Immature natural killer cell (primary cell): ENCODE results near the gene TGFBR1. TPM values are rescaled to one million over a fixed set of nuclear protein-coding genes. Genes with fewer than 3 reads are reported as not detected.
"Not testable (repeated sequence)": the region's sequence is repeated elsewhere in the genome, so short reads cannot be mapped to it uniquely, and the experiment has no call there.

Source experiments
- DNase-seq, 3 donors: peaks; one replicate each; pipeline ENCODE4 v3.0.0; 2022; ENCODE audit warnings: mixed read lengths in 1 of 3
- H3K27ac Mint-ChIP-seq, 6 donors: one replicate each; pipeline ENCODE4 v1.8.0; 2020; ENCODE audit warnings: mixed read lengths in 6 of 6, mild to moderate bottlenecking in 5 of 6, inconsistent platforms in 4 of 6, moderate library complexity in 3 of 6
- H3K27me3 Mint-ChIP-seq, 3 donors: one replicate each; pipeline ENCODE4 v1.8.0; 2020 to 2021; ENCODE audit warnings: low read depth in 3 of 3, mild to moderate bottlenecking in 3 of 3, mixed read lengths in 3 of 3, moderate library complexity in 3 of 3, inconsistent platforms in 1 of 3
- H3K36me3 Mint-ChIP-seq, 3 donors: one replicate each; pipeline ENCODE4 v1.8.0; 2020; ENCODE audit warnings: mixed read lengths in 3 of 3, inconsistent platforms in 2 of 3, mild to moderate bottlenecking in 2 of 3
- H3K4me1 Mint-ChIP-seq, 2 donors: one replicate each; pipeline ENCODE4 v1.8.0; 2020; ENCODE audit warnings: inconsistent platforms in 2 of 2, mild to moderate bottlenecking in 2 of 2, mixed read lengths in 2 of 2, moderate library complexity in 1 of 2
- H3K4me3 Mint-ChIP-seq, 5 donors: one replicate each; pipeline ENCODE4 v1.8.0; 2020; ENCODE audit warnings: mild to moderate bottlenecking in 5 of 5, mixed read lengths in 5 of 5, inconsistent platforms in 3 of 5, moderate library complexity in 3 of 5
- H3K9me3 Mint-ChIP-seq, 6 donors: one replicate each; pipeline ENCODE4 v1.8.0; 2020; ENCODE audit warnings: mild to moderate bottlenecking in 6 of 6, mixed read lengths in 6 of 6, inconsistent platforms in 4 of 6, moderate library complexity in 3 of 6
- polyA plus RNA-seq, 3 donors: library from polyadenylated mRNA; unstranded; fragments of 300-500 nt; fragmentation: Illumina TruSeq; gene quantifications; one replicate each; pipeline ENCODE4 v1.2.3, GENCODE V29; 2021

Gene TGFBR1
- polyA plus RNA-seq, 3 donors from 2014 or later, result 34.2 to 71.0 (median 67.8) TPM

DNA sequence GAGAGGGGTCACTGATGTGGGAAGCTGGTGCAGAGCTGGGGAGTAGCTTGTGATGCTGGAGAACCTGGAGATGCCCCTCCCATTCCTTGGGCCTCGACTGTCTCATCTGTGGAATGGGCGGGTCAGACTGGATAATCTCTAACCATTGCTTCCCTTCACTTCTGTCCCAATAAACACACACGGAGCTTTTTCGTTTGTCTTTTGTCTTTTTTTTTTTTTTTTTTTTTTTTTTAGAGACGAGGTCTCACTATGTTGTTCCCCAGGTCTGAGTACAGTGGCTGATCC, 80.4 kb downstream of the TGFBR1 start:
- DNase-seq, result no peak
- peak overlapping the region in 1 of 5 donors; percentile 10 for H3K4me3 Mint-ChIP-seq
- H3K36me3 Mint-ChIP-seq, result no peaks in the 10 kb centered on the region
- peaks cover 21 to 33% of the 10 kb centered on the region in 2 donors for H3K4me1 Mint-ChIP-seq
- H3K27me3 Mint-ChIP-seq, result peaks cover 0 to 5% (median 2%) of the 10 kb centered on the region in 3 donors
- H3K27ac Mint-ChIP-seq, result peak overlapping the region in 2 of 6 donors; percentile 11 to 17
- no peaks in the 10 kb centered on the region for H3K9me3 Mint-ChIP-seq

DNA sequence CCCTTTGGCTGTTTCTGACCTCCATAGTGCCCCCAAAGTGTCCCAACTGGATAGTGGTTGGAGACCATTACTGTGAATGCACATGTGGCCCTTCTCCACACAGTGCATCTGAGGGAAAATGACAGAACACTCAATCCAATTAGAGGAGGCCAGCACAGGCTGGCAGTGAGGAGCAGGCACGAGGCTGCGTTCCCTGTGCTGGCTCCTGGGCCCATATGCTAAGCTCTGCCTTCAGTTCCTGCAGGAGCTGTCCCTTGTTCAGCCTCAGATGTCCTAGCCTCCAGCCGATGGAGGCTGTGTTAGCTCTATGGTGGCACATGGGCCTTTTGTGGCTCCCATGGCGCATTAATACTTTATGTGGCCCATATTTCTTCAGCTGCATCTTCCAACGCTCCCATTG, 81.0 kb downstream of the TGFBR1 start:
- no peak for DNase-seq
- H3K27ac Mint-ChIP-seq, result no peak overlapping the region
- H3K4me1 Mint-ChIP-seq, result peaks cover 21 to 27% of the 10 kb centered on the region in 2 donors
- no peak overlapping the region for H3K4me3 Mint-ChIP-seq
- no peaks in the 10 kb centered on the region for H3K9me3 Mint-ChIP-seq
- no peaks in the 10 kb centered on the region for H3K36me3 Mint-ChIP-seq
- peaks cover 0 to 5% (median 5%) of the 10 kb centered on the region in 3 donors for H3K27me3 Mint-ChIP-seq

DNA sequence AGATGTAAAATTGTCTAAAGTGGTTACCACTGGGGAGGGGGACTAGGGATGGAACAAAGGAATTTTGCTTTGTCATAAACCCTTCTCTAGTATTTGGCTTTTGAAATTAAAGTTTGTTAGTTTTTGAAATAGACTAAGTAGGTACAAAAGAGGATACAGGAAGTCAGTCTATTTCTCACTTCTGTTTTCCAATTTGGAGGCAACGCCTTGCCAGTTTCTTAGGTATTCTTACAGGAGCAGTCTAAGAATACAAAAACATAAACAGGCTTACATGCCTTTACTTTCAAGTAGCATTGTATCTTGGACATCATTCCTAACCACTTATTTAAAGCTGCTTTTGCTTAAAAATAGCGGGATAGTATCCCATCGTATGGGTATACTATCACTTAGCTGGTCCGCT, 82.4 kb downstream of the TGFBR1 start:
- no peak overlapping the region for H3K4me3 Mint-ChIP-seq
- DNase-seq, result no peak
- H3K27ac Mint-ChIP-seq, result no peak overlapping the region
- no peaks in the 10 kb centered on the region for H3K36me3 Mint-ChIP-seq
- H3K9me3 Mint-ChIP-seq, result no peaks in the 10 kb centered on the region
- H3K27me3 Mint-ChIP-seq, result peaks cover 0 to 5% (median 3%) of the 10 kb centered on the region in 3 donors
- peaks cover 14 to 15% of the 10 kb centered on the region in 2 donors for H3K4me1 Mint-ChIP-seq

DNA sequence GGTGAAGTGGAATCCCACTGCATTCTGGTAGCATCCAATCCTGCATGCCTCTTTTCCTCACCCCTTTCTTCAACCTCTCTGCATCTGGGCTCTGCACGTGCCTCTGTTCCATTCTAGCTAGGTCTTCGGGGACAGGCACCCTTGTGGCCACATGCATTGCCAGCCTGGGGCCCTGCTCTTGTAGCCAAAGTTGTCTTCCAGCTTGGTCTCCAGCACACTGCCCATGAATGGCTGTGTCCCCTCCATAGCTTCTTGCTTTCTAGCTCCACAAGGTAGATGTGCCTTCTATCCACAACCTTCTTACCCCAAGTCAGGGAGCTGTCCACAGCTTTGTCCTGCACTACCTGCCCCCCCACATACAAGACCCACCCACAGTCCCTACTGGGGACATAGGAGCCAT, 84.3 kb downstream of the TGFBR1 start:
- H3K4me3 Mint-ChIP-seq, result no peak overlapping the region
- DNase-seq, result no peak
- H3K27ac Mint-ChIP-seq, result no peak overlapping the region
- H3K27me3 Mint-ChIP-seq, result peaks cover 0 to 5% (median 3%) of the 10 kb centered on the region in 3 donors
- H3K36me3 Mint-ChIP-seq, result no peaks in the 10 kb centered on the region
- H3K4me1 Mint-ChIP-seq, result peaks cover 8 to 13% of the 10 kb centered on the region in 2 donors
- no peaks in the 10 kb centered on the region for H3K9me3 Mint-ChIP-seq

- H3K4me3 Mint-ChIP-seq, result no peak overlapping the region
- DNase-seq, result no peak
- H3K9me3 Mint-ChIP-seq, result no peaks in the 10 kb centered on the region
- H3K4me1 Mint-ChIP-seq, result peaks cover 0 to 5% of the 10 kb centered on the region in 2 donors
- H3K36me3 Mint-ChIP-seq, result no peaks in the 10 kb centered on the region
- H3K27me3 Mint-ChIP-seq, result peaks cover 0 to 5% (median 3%) of the 10 kb centered on the region in 3 donors
- no peak overlapping the region for H3K27ac Mint-ChIP-seq
Measured at GRCh38 chr9:99189887-99190596, 85.1 kb downstream of the TGFBR1 start.

DNA sequence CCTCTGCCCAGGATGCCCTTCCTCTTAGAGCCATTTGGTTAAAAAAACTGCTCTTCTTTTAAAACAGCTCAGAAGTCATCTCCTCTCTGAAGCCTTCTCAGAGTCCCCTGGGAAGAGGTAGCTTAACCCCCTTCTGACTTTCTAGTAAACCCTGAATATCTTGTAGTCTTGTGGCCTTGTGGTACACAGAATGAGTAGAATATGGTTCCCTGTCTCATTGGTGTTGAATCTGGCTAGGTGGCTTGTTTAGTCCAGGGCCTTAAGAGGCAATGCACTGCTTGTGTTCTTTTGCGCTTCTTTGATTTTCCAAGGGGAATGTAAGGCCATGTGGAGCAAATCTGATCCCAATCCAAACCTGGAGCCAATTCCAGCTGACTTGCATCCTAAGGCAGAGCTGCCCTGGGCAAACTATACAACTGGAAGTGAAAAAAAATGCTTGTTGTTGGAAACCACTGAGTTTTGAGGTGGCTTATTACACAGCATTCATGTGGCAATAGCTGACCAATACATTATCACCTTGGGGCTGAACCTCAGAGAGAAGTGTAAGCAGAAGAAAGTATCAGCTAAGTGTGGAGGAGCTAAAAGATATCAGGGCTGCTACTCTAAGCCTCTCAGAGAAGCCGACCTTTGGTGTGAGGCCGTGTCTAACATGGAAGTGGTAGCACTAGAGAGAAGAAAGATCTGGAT, 85.8 kb downstream of the TGFBR1 start:
- Mint-ChIP-seq H3K27ac (no peak overlapping the region), H3K9me3 (no peaks in the 10 kb centered on the region), H3K36me3 (no peaks in the 10 kb centered on the region), H3K4me3 (no peak overlapping the region), H3K4me1 (no peaks in the 10 kb centered on the region), H3K27me3 (peaks cover 0 to 5% (median 3%) of the 10 kb centered on the region in 3 donors)
- no peak for DNase-seq

- DNase-seq, result no peak
- Mint-ChIP-seq H3K27me3 (peaks cover 2 to 5% (median 3%) of the 10 kb centered on the region in 3 donors), H3K36me3 (no peaks in the 10 kb centered on the region), H3K4me3 (no peak overlapping the region), H3K27ac (no peak overlapping the region), H3K4me1 (no peaks in the 10 kb centered on the region), H3K9me3 (no peaks in the 10 kb centered on the region)
Measured at GRCh38 chr9:99192786-99193465, 88.0 kb downstream of the TGFBR1 start.

- Mint-ChIP-seq H3K27me3 (peaks cover 2 to 5% (median 3%) of the 10 kb centered on the region in 3 donors), H3K36me3 (no peaks in the 10 kb centered on the region), H3K27ac (no peak overlapping the region), H3K4me1 (no peaks in the 10 kb centered on the region), H3K9me3 (no peaks in the 10 kb centered on the region), H3K4me3 (no peak overlapping the region)
- no peak for DNase-seq
Measured at GRCh38 chr9:99193466-99193821, 88.5 kb downstream of the TGFBR1 start.

DNA sequence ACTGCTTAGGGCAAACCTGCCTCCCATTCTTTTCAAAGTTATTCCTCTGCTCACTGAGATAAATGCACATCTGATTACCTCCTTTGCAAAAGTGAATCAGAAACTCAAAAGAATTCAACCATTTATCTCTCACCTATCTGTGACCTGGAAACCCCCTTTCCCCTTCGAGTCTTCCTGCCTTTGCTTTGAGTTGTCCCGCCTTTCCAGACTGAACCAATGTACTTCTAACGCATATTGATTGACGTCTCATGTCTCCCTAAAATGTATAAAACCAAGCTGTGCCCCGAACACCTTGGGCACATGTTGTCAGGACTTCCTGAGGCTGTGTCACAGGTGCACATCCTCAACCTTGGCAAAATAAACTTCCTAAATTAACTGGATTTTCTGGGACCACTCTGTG, 91.6 kb downstream of the TGFBR1 start:
- H3K27ac Mint-ChIP-seq, result peak overlapping the region in 1 of 6 donors; percentile 3
- H3K27me3 Mint-ChIP-seq, H3K9me3 Mint-ChIP-seq, H3K36me3 Mint-ChIP-seq, H3K4me1 Mint-ChIP-seq, DNase-seq, H3K4me3 Mint-ChIP-seq: not testable (repeated sequence)

- DNase-seq, result no peak
- Mint-ChIP-seq H3K27me3 (peaks cover 0 to 2% (median 1%) of the 10 kb centered on the region in 3 donors), H3K9me3 (no peaks in the 10 kb centered on the region), H3K4me3 (no peak overlapping the region), H3K36me3 (no peaks in the 10 kb centered on the region), H3K27ac (no peak overlapping the region), H3K4me1 (no peaks in the 10 kb centered on the region)
Measured at GRCh38 chr9:99197124-99197630, 92.3 kb downstream of the TGFBR1 start.

DNA sequence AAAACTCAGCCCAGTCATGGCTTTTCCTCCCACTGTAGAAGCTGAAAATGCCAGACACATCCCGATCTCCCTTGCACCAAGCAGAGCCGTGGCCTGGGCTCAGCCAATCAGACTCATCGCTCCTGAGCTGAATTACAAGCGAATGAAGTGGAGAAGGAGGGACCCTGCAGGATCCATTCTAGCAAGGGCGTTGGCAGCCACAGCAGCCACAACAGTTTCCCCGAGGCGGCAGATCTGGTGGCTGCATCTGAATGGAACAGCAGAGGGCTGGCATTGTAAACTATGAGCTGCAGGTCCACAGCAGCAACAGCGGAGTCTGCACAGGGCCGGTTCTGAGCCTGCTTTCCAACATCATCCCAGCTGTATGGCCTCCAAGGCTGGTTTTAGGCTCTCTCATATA, 93.1 kb downstream of the TGFBR1 start:
- H3K27ac Mint-ChIP-seq, result no peak overlapping the region

DNA sequence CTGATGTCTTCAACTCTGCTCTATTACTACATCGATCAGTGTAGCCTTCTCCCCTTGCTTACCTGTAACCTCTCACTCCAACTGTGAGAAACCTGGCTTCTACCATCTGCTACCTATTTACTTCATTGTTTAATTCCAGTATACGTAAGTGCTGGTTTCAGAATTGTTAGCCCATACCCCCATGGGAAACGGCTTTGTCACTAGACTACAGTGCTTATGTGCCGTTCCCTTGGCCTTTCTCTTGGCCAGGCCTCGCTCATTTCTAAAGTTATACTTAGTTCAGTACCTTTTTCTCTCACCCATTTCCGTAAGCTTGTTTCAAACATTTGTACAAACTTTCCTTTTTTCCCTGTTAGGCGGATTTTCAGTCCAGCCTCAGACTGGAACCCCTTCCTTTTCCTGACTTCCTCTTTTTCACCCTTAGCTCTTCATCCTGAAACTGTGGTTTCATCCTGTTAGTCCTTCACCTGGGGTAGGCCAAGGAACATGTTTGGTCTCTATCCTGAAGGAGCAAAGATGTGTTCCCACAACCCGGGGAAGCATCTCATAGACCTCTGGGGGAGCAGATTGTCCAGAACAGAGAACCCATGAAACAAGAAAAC, 95.1 kb downstream of the TGFBR1 start:
- H3K4me1 Mint-ChIP-seq, result no peaks in the 10 kb centered on the region

More for the DNA sequence above, 93.1 kb downstream of the TGFBR1 start:
- H3K4me3 Mint-ChIP-seq, result no peak overlapping the region
- H3K4me1 Mint-ChIP-seq, result no peaks in the 10 kb centered on the region
- peaks cover 0 to 2% (median 1%) of the 10 kb centered on the region in 3 donors for H3K27me3 Mint-ChIP-seq
- no peaks in the 10 kb centered on the region for H3K36me3 Mint-ChIP-seq
- H3K9me3 Mint-ChIP-seq, result no peaks in the 10 kb centered on the region
- no peak for DNase-seq

DNA sequence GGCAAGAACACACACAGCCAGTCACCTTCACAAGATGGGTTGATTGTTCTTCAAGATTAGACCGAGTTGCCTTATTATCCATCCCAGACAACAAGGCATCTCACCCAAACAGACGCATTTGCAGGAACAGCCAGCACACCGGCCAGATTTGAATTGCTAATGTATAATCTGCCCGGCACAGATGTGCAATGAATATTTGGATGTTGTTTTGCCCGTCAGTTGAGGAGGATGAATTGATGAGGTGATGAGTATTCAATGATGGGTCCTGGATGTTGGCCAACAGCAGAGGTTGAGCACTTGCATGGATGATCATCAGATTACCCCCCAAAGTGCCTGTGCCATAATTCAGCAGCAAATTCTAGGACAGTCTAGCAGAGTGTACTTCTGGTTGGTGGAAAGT, 96.7 kb downstream of the TGFBR1 start:
- no peak overlapping the region for H3K27ac Mint-ChIP-seq
- H3K36me3 Mint-ChIP-seq, result no peaks in the 10 kb centered on the region
- no peaks in the 10 kb centered on the region for H3K4me1 Mint-ChIP-seq
- no peak overlapping the region for H3K4me3 Mint-ChIP-seq
- peaks cover 0 to 1% (median 0%) of the 10 kb centered on the region in 3 donors for H3K27me3 Mint-ChIP-seq
- no peak for DNase-seq
- no peaks in the 10 kb centered on the region for H3K9me3 Mint-ChIP-seq

More for the DNA sequence above, 95.1 kb downstream of the TGFBR1 start:
- Mint-ChIP-seq H3K4me3 (no peak overlapping the region), H3K27ac (no peak overlapping the region), H3K36me3 (no peaks in the 10 kb centered on the region), H3K9me3 (no peaks in the 10 kb centered on the region), H3K27me3 (peaks cover 0 to 2% (median 1%) of the 10 kb centered on the region in 3 donors)
- DNase-seq, result no peak
